ENCODE results near the gene KCTD3. TPM values are rescaled to one million over a fixed set of nuclear protein-coding genes. Genes with fewer than 3 reads are reported as not detected.

Gene KCTD3
- total RNA-seq, 1 experiment from 2014 or later = 53.6 TPM

- Histone ChIP-seq H3K9me2 (ENCODE audit: insufficient read depth) (0 out of 2 replicates have a peak, but pooled peaks cover 2% of the 10 kb centered on the region), H3K4me3 (no peak overlapping the region), H3F3A (ENCODE audit: insufficient read depth, low read depth) (no peaks in the 10 kb centered on the region), H3K79me2 (ENCODE audit: low read depth) (no peaks in the 10 kb centered on the region), H4K20me1 (ENCODE audit: insufficient read depth) (no peaks in the 10 kb centered on the region), H3K9me3 (ENCODE audit: insufficient read depth, low read depth) (no peaks in the 10 kb centered on the region), H2AFZ (no peak overlapping the region), H3K4me2 (no peak overlapping the region), H3K4me1 (replicated peaks; ENCODE audit: insufficient read depth) (no peaks in the 10 kb centered on the region), H3K36me3 (ENCODE audit: low read depth) (no peaks in the 10 kb centered on the region), H3K27ac (no peak overlapping the region), H3K27me3 (ENCODE audit: insufficient read depth, low read depth) (no peaks in the 10 kb centered on the region)
- DNase-seq = no peak
- ChIA-PET CTCF (no interaction called here), POLR2A (ENCODE audit: unreplicated experiment) (no interaction called here)
- intact Hi-C loops (cut with micrococcal nuclease; ENCODE audit: unreplicated experiment) = no loop called here
- no TSS peak for BruUV-seq (replicated peaks)
- TF ChIP-seq EZH2 (IDR thresholded peaks at IDR 0.05; ENCODE audit: low read depth) (no peak), CTCF (conservative IDR thresholded peaks at IDR 0.05) (no peak)
These were observed 93.2 kb downstream of the KCTD3 start for GRCh38 chr1:215660259-215660658.

- no TSS peak for BruUV-seq (replicated peaks)
- intact Hi-C loops (cut with micrococcal nuclease; ENCODE audit: unreplicated experiment) = no loop called here
- Histone ChIP-seq H3F3A (ENCODE audit: insufficient read depth, low read depth) (no peaks in the 10 kb centered on the region), H3K4me1 (replicated peaks; ENCODE audit: insufficient read depth) (no peaks in the 10 kb centered on the region), H3K4me2 (no peak overlapping the region), H3K36me3 (ENCODE audit: low read depth) (no peaks in the 10 kb centered on the region), H3K79me2 (ENCODE audit: low read depth) (no peaks in the 10 kb centered on the region), H4K20me1 (ENCODE audit: insufficient read depth) (no peaks in the 10 kb centered on the region), H3K9me3 (ENCODE audit: insufficient read depth, low read depth) (no peaks in the 10 kb centered on the region), H2AFZ (no peak overlapping the region), H3K4me3 (no peak overlapping the region), H3K9me2 (ENCODE audit: insufficient read depth) (0 out of 2 replicates have a peak, but pooled peaks cover 2% of the 10 kb centered on the region), H3K27ac (no peak overlapping the region), H3K27me3 (ENCODE audit: insufficient read depth, low read depth) (no peaks in the 10 kb centered on the region)
- ChIA-PET POLR2A (ENCODE audit: unreplicated experiment) (no interaction called here), CTCF (no interaction called here)
- no peak for DNase-seq
- no peak for TF ChIP-seq CTCF (conservative IDR thresholded peaks at IDR 0.05)
- no peak for TF ChIP-seq EZH2 (IDR thresholded peaks at IDR 0.05; ENCODE audit: low read depth)
These were observed 93.9 kb downstream of the KCTD3 start for GRCh38 chr1:215661033-215661432.

- TF ChIP-seq CTCF (conservative IDR thresholded peaks at IDR 0.05) (no peak), EZH2 (IDR thresholded peaks at IDR 0.05; ENCODE audit: low read depth) (no peak)
- CTCF ChIA-PET = no interaction called here
- POLR2A ChIA-PET (ENCODE audit: unreplicated experiment) = no interaction called here
- intact Hi-C loops (cut with micrococcal nuclease; ENCODE audit: unreplicated experiment) = no loop called here
- no peaks in the 10 kb centered on the region for H3K27me3 ChIP-seq (ENCODE audit: insufficient read depth, low read depth)
- H4K20me1 ChIP-seq (ENCODE audit: insufficient read depth) = no peaks in the 10 kb centered on the region
- H3K9me3 ChIP-seq (ENCODE audit: insufficient read depth, low read depth) = no peaks in the 10 kb centered on the region
- H3K27ac ChIP-seq = no peak overlapping the region
- no peak overlapping the region for H3K4me3 ChIP-seq
- no peak overlapping the region for H3K4me2 ChIP-seq
- no peaks in the 10 kb centered on the region for H3F3A ChIP-seq (ENCODE audit: insufficient read depth, low read depth)
- H3K36me3 ChIP-seq (ENCODE audit: low read depth) = no peaks in the 10 kb centered on the region
- H3K9me2 ChIP-seq (ENCODE audit: insufficient read depth) = peaks cover 2% of the 10 kb centered on the region; the same call in 1 of the 2 replicates
- DNase-seq = no peak
- no peaks in the 10 kb centered on the region for H3K79me2 ChIP-seq (ENCODE audit: low read depth)
- no TSS peak for BruUV-seq (replicated peaks)
- no peaks in the 10 kb centered on the region for H3K4me1 ChIP-seq (replicated peaks; ENCODE audit: insufficient read depth)
- H2AFZ ChIP-seq = no peak overlapping the region
These were observed 98.1 kb downstream of the KCTD3 start for GRCh38 chr1:215665215-215665614.

All from PC-9 (cell line).